Keratinocyte (primary cell): ENCODE data around the gene C4BPA. TPM values are rescaled to one million over a fixed set of nuclear protein-coding genes. Genes with fewer than 3 reads are reported as not detected.

Experiments used
- DNase-seq: peaks from one replicate; pipeline ENCODE4 v3.0.0-alpha.2; 2011; ENCODE audit warnings: low read depth, missing footprints, low spot score
- FAIRE-seq: peaks from 2 replicates; lab custom pipeline; 2011; peaks lifted over from hg19 to GRCh38; lab: Jason Lieb, UNC
- H2AFZ ChIP-seq: 2 replicates; pipeline ENCODE4 v1.6.0; 2012; ENCODE audit warnings: low read length, control low read depth, inconsistent platforms; ENCODE audit not compliant: control insufficient read depth
- H3K27ac ChIP-seq: 2 replicates; pipeline ENCODE4 v1.5.1; 2011; ENCODE audit warnings: low read length; ENCODE audit not compliant: control insufficient read depth, insufficient read depth
- H3K27me3 ChIP-seq: 3 replicates; pipeline ENCODE4 v1.6.0; 2011; ENCODE audit warnings: low read length; ENCODE audit not compliant: control insufficient read depth, insufficient read depth; ENCODE audit errors: extremely low read depth
- H3K36me3 ChIP-seq, 2 experiments: 2 replicates in 1 of 2; 3 replicates in 1 of 2; pipeline ENCODE4 v1.5.1; 2011; ENCODE audit warnings: low read length in 2 of 2, mild to moderate bottlenecking in 1 of 2; ENCODE audit not compliant: control insufficient read depth in 2 of 2, insufficient read depth in 2 of 2; ENCODE audit errors: extremely low read depth in 1 of 2
- H3K4me1 ChIP-seq: 3 replicates; pipeline ENCODE4 v1.5.1; 2011; ENCODE audit warnings: low read length; ENCODE audit not compliant: control insufficient read depth, insufficient read depth; ENCODE audit errors: extremely low read depth
- H3K4me2 ChIP-seq: 3 replicates; pipeline ENCODE4 v1.6.0; 2011; ENCODE audit warnings: low read depth, low read length; ENCODE audit not compliant: control insufficient read depth, insufficient read depth; ENCODE audit errors: extremely low read depth
- H3K4me3 ChIP-seq, 3 experiments: fragments of 200-600 bp in 1 of 3; sonication (generic) in 1 of 3; 2 replicates in 2 of 3; 3 replicates in 1 of 3; pipeline ENCODE4 v1.5.1; 2011 to 2016; ENCODE audit warnings: low read length in 3 of 3, mild to moderate bottlenecking in 3 of 3, control low read depth in 2 of 3, inconsistent platforms in 1 of 3, low read depth in 1 of 3, mixed read lengths in 1 of 3, mixed run types in 1 of 3, moderate library complexity in 1 of 3; ENCODE audit not compliant: control insufficient read depth in 2 of 3, insufficient read depth in 2 of 3; ENCODE audit errors: extremely low read depth in 1 of 3
- H3K79me2 ChIP-seq: 2 replicates; pipeline ENCODE4 v1.6.0; 2012; ENCODE audit warnings: low read length; ENCODE audit not compliant: control insufficient read depth, insufficient read depth
- H3K9ac ChIP-seq: 3 replicates; pipeline ENCODE4 v1.6.0; 2011; ENCODE audit warnings: low read length; ENCODE audit not compliant: control insufficient read depth, insufficient read depth; ENCODE audit errors: extremely low read depth
- H3K9me1 ChIP-seq: 3 replicates; pipeline ENCODE4 v1.6.0; 2011; ENCODE audit warnings: low read length; ENCODE audit not compliant: control insufficient read depth, insufficient read depth; ENCODE audit errors: extremely low read depth
- H3K9me3 ChIP-seq: 2 replicates; pipeline ENCODE4 v1.5.1; 2012; ENCODE audit warnings: low read depth, low read length; ENCODE audit not compliant: control insufficient read depth
- H4K20me1 ChIP-seq: 3 replicates; pipeline ENCODE4 v1.6.0; 2011; ENCODE audit warnings: low read length; ENCODE audit not compliant: control insufficient read depth, insufficient read depth; ENCODE audit errors: extremely low read depth
- EZH2 ChIP-seq: IDR thresholded peaks from one replicate; pipeline ENCODE4 v1.6.1; 2012; ENCODE audit warnings: inconsistent platforms, mild to moderate bottlenecking, low read length, moderate library complexity
- dilution Hi-C: fragments of 300-500 bp; cut with MboI; formaldehyde crosslinking; loops from one replicate; pipeline ENCODE4 v1.7.0; 2020; ENCODE audit warnings: low sequenced_read_pairs; ENCODE audit not compliant: extremely low pct_ligation_motif_present
- polyA plus RNA-seq, 5 experiments: library from polyadenylated mRNA; depleted of rRNA in 3 of 5; stranded (reverse) in 3 of 5; stranded (forward) in 1 of 5; unstranded in 1 of 5; fragments of >200 nt; gene quantifications; 1 replicate in 1 of 5; 2 replicates in 3 of 5; 3 replicates in 1 of 5; pipeline versions ENCODE4 v1.2.1 to v1.2.3, GENCODE V29; 2011 to 2012; ENCODE audit warnings: missing spikeins in 2 of 5, low read depth in 1 of 5, low replicate concordance in 1 of 5
- TF ChIP-seq, protein P1 (sequence below), 3 experiments: IDR thresholded peaks in 1 of 3; conservative IDR thresholded peaks in 1 of 3; optimal IDR thresholded peaks in 1 of 3; 2 replicates in 2 of 3; 3 replicates in 1 of 3; pipeline versions ENCODE3 to v1.5.1; 2011; ENCODE audit warnings: low read length in 3 of 3, mild to moderate bottlenecking in 3 of 3, moderate library complexity in 2 of 3, control low read depth in 1 of 3, inconsistent platforms in 1 of 3; ENCODE audit not compliant: insufficient read depth in 2 of 3; ENCODE audit errors: extremely low read depth in 1 of 3

The C4BPA gene
- polyA plus RNA-seq, 1 donor (not counting 4 experiments of a cell fraction or from before 2014, with no cell fraction given), result not detected

DNA sequence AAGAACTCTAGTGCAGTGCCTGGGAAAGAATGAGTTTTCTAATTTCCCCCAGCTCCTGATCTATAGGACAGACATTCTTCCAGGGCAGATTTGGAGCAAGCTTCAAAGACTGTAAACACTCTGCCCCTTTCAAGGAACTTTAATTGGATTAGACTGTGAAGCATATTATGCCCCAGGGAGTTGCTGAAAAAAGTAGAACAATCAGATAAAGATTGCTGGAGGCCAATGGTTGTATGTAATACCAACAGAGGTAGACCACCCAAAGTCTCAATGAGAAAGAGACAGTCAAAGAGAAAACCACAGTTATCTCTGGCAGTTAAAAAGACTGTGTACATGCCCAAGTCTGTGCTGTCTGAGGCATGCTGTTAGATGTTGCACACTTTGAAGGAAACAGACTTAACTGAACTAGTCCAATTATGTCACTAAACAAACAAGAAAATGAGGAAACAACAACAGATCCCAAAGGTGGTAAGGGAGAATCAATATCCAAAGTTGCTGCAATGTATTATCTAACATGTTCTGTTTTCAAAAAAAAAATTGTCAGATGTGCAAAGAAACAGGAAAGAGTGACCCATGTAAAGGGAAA, 24.4 kb downstream of the C4BPA start:
- H3K36me3 ChIP-seq, result no peaks in the 10 kb centered on the region
- no peaks in the 10 kb centered on the region for H3K9me1 ChIP-seq
- H3K9ac ChIP-seq, result no peak overlapping the region
- no peaks in the 10 kb centered on the region for H4K20me1 ChIP-seq
- dilution Hi-C loops, result no loop called here
- no peaks in the 10 kb centered on the region for H3K27me3 ChIP-seq
- H3K4me2 ChIP-seq, result no peak overlapping the region
- H3K79me2 ChIP-seq, result no peaks in the 10 kb centered on the region
- H3K4me1 ChIP-seq, result no peaks in the 10 kb centered on the region
- no peak overlapping the region for H2AFZ ChIP-seq
- FAIRE-seq (peak; percentile 32), DNase-seq (no peak)
- H3K27ac ChIP-seq, result no peak overlapping the region
- H3K9me3 ChIP-seq, result no peaks in the 10 kb centered on the region
- H3K4me3 ChIP-seq, result no peak overlapping the region
- TF ChIP-seq, protein P1, sequence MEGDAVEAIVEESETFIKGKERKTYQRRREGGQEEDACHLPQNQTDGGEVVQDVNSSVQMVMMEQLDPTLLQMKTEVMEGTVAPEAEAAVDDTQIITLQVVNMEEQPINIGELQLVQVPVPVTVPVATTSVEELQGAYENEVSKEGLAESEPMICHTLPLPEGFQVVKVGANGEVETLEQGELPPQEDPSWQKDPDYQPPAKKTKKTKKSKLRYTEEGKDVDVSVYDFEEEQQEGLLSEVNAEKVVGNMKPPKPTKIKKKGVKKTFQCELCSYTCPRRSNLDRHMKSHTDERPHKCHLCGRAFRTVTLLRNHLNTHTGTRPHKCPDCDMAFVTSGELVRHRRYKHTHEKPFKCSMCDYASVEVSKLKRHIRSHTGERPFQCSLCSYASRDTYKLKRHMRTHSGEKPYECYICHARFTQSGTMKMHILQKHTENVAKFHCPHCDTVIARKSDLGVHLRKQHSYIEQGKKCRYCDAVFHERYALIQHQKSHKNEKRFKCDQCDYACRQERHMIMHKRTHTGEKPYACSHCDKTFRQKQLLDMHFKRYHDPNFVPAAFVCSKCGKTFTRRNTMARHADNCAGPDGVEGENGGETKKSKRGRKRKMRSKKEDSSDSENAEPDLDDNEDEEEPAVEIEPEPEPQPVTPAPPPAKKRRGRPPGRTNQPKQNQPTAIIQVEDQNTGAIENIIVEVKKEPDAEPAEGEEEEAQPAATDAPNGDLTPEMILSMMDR (optimal IDR thresholded peaks at IDR 0.05 in 1 of 3, IDR thresholded peaks at IDR 0.05 in 1 of 3, conservative IDR thresholded peaks at IDR 0.05 in 1 of 3; ENCODE audit: extremely low read depth in 1 of 3, insufficient read depth in 2 of 3, low read length in 3 of 3), result no peak
- no peak for TF ChIP-seq EZH2

DNA sequence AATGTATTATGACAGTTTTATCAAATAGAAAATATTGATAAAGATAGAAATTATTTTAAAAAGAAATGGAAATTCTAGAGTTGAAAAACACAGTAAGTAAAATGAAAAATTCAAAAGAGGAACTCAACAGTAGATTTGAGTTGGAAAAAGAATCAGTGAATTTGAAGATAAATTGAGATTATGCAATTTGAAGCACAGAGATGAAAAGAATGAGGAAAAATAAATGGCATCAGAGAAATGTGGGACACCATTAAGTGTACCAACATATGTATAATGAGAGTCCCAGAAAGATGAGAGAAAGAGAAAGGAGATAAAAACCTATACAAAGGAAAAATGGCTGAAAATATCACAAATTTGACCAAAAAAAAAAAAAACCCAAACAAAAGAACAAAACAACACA, 25.0 kb downstream of the C4BPA start:
- Histone ChIP-seq H3K36me3 (no peaks in the 10 kb centered on the region), H3K4me1 (no peaks in the 10 kb centered on the region), H3K9me1 (no peaks in the 10 kb centered on the region), H4K20me1 (no peaks in the 10 kb centered on the region), H3K27ac (no peak overlapping the region), H2AFZ (no peak overlapping the region), H3K27me3 (no peaks in the 10 kb centered on the region), H3K9ac (no peak overlapping the region), H3K4me2 (no peak overlapping the region), H3K9me3 (no peaks in the 10 kb centered on the region), H3K4me3 (no peak overlapping the region), H3K79me2 (no peaks in the 10 kb centered on the region)
- no peak for DNase-seq
- TF ChIP-seq, protein P1 (optimal IDR thresholded peaks at IDR 0.05 in 1 of 3, IDR thresholded peaks at IDR 0.05 in 1 of 3, conservative IDR thresholded peaks at IDR 0.05 in 1 of 3; ENCODE audit: extremely low read depth in 1 of 3, insufficient read depth in 2 of 3, low read length in 3 of 3), result no peak
- TF ChIP-seq EZH2, result no peak
- dilution Hi-C loops, result no loop called here
- FAIRE-seq, result no peak
